Uterus (tissue), 4 donors: Measurements from ENCODE around the gene CPNE7. TPM values are rescaled to one million over a fixed set of nuclear protein-coding genes. Genes with fewer than 3 reads are reported as not detected.

Source experiments
- DNase-seq, 2 donors: peaks; one replicate each; pipeline ENCODE4 v3.0.0-alpha.2; 2019 to 2020
- H3K27ac ChIP-seq, 2 donors: fragments of 200-600 bp; sonication (generic); 1 replicate in 1 of 2; 2 replicates in 1 of 2; pipeline ENCODE4 v1.5.1; 2016 to 2018
- H3K27me3 ChIP-seq, 2 donors: fragments of 200-600 bp; sonication (generic); one replicate each; pipeline ENCODE4 v1.5.1; 2018 to 2019; ENCODE audit warnings: control low read depth in 1 of 2
- H3K36me3 ChIP-seq, 2 donors: fragments of 200-600 bp; sonication (generic); one replicate each; pipeline ENCODE4 v1.5.1; 2019; ENCODE audit warnings: control low read depth in 1 of 2
- H3K4me1 ChIP-seq, 2 donors: fragments of 200-600 bp; sonication (generic); one replicate each; pipeline ENCODE4 v1.5.1; 2018 to 2019; ENCODE audit warnings: control low read depth in 1 of 2
- H3K4me3 ChIP-seq, 2 donors: fragments of 200-600 bp; sonication (generic); 1 replicate in 1 of 2; 2 replicates in 1 of 2; pipeline ENCODE4 v1.5.1; 2018 to 2019; ENCODE audit warnings: mild to moderate bottlenecking in 1 of 2
- H3K9me3 ChIP-seq, 2 donors: fragments of 200-600 bp; sonication (generic); one replicate each; pipeline ENCODE4 v1.5.1; 2019; ENCODE audit warnings: control low read depth in 1 of 2
- POLR2A ChIP-seq, 2 donors: fragments of 450-650 bp; IDR thresholded peaks; one replicate each; pipeline ENCODE4 v1.6.1; 2016; ENCODE audit warnings: antibody characterized with exemption in 2 of 2, mild to moderate bottlenecking in 1 of 2, moderate library complexity in 1 of 2
- intact Hi-C: fragments of 100-400 bp; cut with DNase I; formaldehyde crosslinking; loops from one replicate; pipeline ENCODE4 v1.15.1; 2023; ENCODE audit warnings: low total_unique reads
- total RNA-seq, 4 donors: library from RNA; depleted of rRNA in 3 of 4; stranded (reverse); fragments of >200 nt in 3 of 4; gene quantifications; one replicate each; pipeline versions ENCODE4 v1.1.0 to v1.2.4, GENCODE V29; 2014 to 2023
- TF ChIP-seq, protein P1 (sequence below), 4 experiments: fragments of 200-600 bp in 2 of 4; fragments of 450-650 bp in 2 of 4; sonication (generic) in 2 of 4; IDR thresholded peaks; one replicate each; pipeline ENCODE4 v1.5.1; 2016 to 2019; ENCODE audit warnings: antibody characterized with exemption in 4 of 4, mild to moderate bottlenecking in 2 of 4, moderate library complexity in 1 of 4
- donor health status: DM: yes; HTN: yes; CAD: no.

The CPNE7 gene
- total RNA-seq, 4 donors from 2014 or later: 0.14 to 0.85 TPM; not detected in 2

DNA sequence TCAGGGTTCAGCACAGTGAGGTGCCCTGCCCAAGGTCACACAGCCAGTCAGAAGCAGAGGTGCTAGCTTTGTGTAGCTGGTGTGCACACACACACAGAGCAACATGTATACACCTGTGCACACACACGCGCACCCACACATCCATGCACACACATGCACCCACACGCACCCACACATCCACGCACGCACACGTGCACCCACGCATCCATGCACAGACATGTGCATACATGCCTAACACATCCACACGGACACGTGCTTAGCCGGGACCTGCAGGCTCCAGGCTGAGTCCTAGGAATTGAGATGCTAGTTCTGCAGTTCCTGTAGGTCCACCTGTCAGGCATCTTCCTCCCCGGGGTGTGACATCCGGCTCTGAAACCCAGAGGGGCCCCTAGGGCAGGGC is 24.9 kb downstream of the CPNE7 start:
- DNase-seq: no peak
- no peak for TF ChIP-seq POLR2A (IDR thresholded peaks at IDR 0.05)
- TF ChIP-seq, protein P1, sequence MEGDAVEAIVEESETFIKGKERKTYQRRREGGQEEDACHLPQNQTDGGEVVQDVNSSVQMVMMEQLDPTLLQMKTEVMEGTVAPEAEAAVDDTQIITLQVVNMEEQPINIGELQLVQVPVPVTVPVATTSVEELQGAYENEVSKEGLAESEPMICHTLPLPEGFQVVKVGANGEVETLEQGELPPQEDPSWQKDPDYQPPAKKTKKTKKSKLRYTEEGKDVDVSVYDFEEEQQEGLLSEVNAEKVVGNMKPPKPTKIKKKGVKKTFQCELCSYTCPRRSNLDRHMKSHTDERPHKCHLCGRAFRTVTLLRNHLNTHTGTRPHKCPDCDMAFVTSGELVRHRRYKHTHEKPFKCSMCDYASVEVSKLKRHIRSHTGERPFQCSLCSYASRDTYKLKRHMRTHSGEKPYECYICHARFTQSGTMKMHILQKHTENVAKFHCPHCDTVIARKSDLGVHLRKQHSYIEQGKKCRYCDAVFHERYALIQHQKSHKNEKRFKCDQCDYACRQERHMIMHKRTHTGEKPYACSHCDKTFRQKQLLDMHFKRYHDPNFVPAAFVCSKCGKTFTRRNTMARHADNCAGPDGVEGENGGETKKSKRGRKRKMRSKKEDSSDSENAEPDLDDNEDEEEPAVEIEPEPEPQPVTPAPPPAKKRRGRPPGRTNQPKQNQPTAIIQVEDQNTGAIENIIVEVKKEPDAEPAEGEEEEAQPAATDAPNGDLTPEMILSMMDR (IDR thresholded peaks at IDR 0.05): no peak
- Histone ChIP-seq H3K36me3 (no peaks in the 10 kb centered on the region), H3K4me3 (no peak overlapping the region), H3K27ac (no peak overlapping the region), H3K4me1 (no peaks in the 10 kb centered on the region), H3K9me3 (no peaks in the 10 kb centered on the region), H3K27me3 (no peaks in the 10 kb centered on the region)
- intact Hi-C loops: no loop called here

- intact Hi-C loops: no loop called here
- H3K27ac ChIP-seq: no peak overlapping the region
- no peaks in the 10 kb centered on the region for H3K9me3 ChIP-seq
- H3K27me3 ChIP-seq: no peaks in the 10 kb centered on the region
- no peaks in the 10 kb centered on the region for H3K36me3 ChIP-seq
- no peaks in the 10 kb centered on the region for H3K4me1 ChIP-seq
- no peak for TF ChIP-seq POLR2A (IDR thresholded peaks at IDR 0.05)
- TF ChIP-seq, protein P1 (IDR thresholded peaks at IDR 0.05): no peak
- no peak overlapping the region for H3K4me3 ChIP-seq
- no peak for DNase-seq
These were observed 25.4 kb downstream of the CPNE7 start for GRCh38 chr16:89600956-89601355.

DNA sequence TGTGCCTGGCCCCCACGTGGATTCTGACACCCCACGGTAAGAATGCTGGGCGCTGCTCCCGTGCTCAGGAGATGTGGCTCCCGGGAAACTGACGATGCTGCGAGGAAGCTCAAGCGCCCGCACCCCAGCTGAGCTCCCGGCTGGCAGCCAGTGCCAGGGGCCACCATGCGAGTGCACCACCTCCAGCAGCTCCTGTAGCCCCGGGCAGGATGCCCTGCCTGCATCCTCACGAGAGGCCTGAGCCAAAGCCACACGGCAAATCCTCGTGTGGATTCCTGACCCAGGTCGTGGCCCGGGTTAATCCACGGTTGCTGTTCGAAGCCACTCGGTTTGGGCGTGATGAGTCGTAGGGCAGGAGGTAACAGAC is 26.3 kb downstream of the CPNE7 start:
- Histone ChIP-seq H3K9me3 (no peaks in the 10 kb centered on the region), H3K27ac (no peak overlapping the region), H3K27me3 (no peaks in the 10 kb centered on the region), H3K4me3 (no peak overlapping the region), H3K4me1 (no peaks in the 10 kb centered on the region), H3K36me3 (no peaks in the 10 kb centered on the region)
- DNase-seq: no peak
- intact Hi-C loops: no loop called here
- no peak for TF ChIP-seq POLR2A (IDR thresholded peaks at IDR 0.05)
- TF ChIP-seq, protein P1 (IDR thresholded peaks at IDR 0.05): no peak

DNA sequence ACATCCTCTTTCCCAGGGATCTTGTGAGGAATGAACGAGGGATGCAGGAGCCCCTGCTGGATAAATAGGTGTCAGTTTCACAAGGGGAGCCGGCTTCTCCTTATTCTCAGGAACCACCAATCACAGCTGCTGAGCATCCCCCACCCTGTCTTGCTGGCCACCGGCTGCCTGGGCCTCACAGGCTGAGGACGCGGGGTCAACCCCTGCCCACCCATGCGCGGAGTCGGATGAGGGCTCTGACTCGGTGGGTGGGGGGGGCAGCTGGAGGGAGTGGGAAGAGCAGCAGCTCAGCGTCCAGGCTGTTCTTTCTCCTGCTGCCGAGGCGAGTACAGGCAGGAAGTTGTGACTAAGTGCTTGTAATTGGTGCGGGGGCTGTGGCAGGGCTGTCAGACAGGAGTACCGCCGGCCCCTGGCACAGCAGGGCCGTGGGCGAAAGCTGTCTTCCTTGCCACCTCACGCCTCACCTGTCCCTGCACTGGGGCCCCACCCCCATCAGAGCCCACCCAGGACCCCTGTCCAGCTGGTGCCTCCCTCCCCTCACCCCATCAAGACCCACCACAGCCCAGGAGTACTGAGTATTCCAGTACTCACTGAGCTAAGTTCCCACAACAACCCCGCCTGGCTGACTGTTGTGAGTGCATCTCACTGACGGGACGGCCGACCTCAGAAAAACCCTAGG is 26.9 kb downstream of the CPNE7 start:
- TF ChIP-seq POLR2A (IDR thresholded peaks at IDR 0.05): no peak
- TF ChIP-seq, protein P1 (IDR thresholded peaks at IDR 0.05): no peak
- Histone ChIP-seq H3K27ac (no peak overlapping the region), H3K4me1 (no peaks in the 10 kb centered on the region), H3K27me3 (no peaks in the 10 kb centered on the region), H3K36me3 (no peaks in the 10 kb centered on the region), H3K4me3 (no peak overlapping the region), H3K9me3 (no peaks in the 10 kb centered on the region)
- intact Hi-C loops: no loop called here
- peak; percentile 34 to 40 for DNase-seq

DNA sequence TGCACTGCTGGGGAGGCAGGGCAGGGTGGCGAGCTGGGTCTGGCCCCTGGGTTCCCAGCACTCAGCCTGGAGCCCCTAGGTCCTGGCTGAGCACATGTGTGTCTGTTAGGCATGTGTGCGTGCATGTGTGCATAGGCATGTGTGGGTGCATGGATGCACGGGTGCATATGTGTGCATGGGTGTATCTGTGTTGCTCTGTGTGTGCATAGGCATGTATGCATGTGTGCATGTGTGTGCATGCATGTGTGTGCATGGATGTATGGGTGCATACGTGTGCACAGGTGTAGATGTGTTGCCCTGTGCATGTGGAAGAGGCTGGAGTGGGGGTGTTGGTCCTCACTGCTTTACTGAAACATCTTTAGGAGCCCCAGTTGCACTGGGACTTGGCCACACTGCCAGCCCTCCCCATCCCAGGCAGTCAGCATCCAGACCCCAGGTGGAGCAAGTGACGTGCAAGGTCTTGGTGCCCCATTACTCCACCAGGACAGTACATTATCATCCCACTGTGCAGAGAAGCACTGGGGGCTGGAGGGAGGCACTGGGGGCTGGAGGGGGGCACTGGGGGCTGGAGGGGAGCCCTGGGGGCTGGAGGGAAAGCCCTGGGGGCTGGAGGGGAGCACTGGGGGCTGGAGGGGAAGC is 27.5 kb downstream of the CPNE7 start:
- Histone ChIP-seq H3K4me1 (no peaks in the 10 kb centered on the region), H3K27me3 (no peaks in the 10 kb centered on the region), H3K9me3 (no peaks in the 10 kb centered on the region), H3K27ac (no peak overlapping the region), H3K4me3 (no peak overlapping the region), H3K36me3 (no peaks in the 10 kb centered on the region)
- intact Hi-C loops: no loop called here
- DNase-seq: no peak
- TF ChIP-seq, protein P1 (IDR thresholded peaks at IDR 0.05): no peak
- no peak for TF ChIP-seq POLR2A (IDR thresholded peaks at IDR 0.05)
